ENCODE data around the gene UBA3. TPM values are rescaled to one million over a fixed set of nuclear protein-coding genes. Genes with fewer than 3 reads are reported as not detected.

The UBA3 gene
- total RNA-seq, 2 experiments from 2014 or later, result 64.1 to 74.3 TPM

DNA sequence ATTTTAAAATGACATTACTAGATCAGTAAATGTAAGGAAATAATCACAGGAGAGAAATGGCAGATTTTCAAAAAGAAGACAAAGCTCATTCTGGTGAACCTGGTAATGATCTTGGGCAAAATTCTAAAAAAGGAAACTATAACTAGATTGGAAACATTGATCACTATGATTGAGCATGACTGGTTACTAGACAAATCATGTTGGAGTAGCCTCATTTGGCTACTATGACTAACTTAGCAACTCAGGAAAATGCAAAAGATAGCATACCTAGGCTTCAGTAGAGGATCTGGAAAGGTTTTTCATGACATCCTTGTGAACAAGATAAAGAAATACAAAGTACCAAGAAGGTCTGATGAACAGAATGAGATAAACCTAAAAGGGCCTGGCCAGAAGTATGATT is 20.5 kb downstream of the UBA3 start:
- H3K9me3 Mint-ChIP-seq, result peaks cover 7% of the 10 kb centered on the region
- no peaks in the 10 kb centered on the region for H3K27me3 Mint-ChIP-seq
- H3K4me1 Mint-ChIP-seq, result peaks cover 32% of the 10 kb centered on the region
- H3K27ac Mint-ChIP-seq, result peak overlapping the region; percentile 87
- H3K36me3 Mint-ChIP-seq, result peaks cover 48% of the 10 kb centered on the region
- DNase-seq, result no peak
- H3K4me3 Mint-ChIP-seq, result no peak overlapping the region

DNA sequence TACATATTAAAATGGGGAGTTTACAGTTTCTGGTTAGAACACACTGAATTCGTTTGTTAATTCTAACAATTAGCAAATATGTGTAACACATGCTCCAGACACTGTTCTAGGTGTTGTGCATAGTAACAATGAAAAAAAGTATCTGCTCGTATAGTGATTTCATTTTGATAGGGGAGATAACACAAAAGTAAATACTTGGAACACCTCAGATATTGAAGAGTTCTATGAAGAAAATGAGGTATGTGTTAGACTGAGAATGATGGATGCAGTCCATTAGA is 21.3 kb downstream of the UBA3 start:
- H3K4me3 Mint-ChIP-seq, result no peak overlapping the region
- no peaks in the 10 kb centered on the region for H3K27me3 Mint-ChIP-seq
- H3K9me3 Mint-ChIP-seq, result peaks cover 7% of the 10 kb centered on the region
- peaks cover 24% of the 10 kb centered on the region for H3K4me1 Mint-ChIP-seq
- peaks cover 43% of the 10 kb centered on the region for H3K36me3 Mint-ChIP-seq
- no peak for DNase-seq
- H3K27ac Mint-ChIP-seq, result peak overlapping the region; percentile 87

DNA sequence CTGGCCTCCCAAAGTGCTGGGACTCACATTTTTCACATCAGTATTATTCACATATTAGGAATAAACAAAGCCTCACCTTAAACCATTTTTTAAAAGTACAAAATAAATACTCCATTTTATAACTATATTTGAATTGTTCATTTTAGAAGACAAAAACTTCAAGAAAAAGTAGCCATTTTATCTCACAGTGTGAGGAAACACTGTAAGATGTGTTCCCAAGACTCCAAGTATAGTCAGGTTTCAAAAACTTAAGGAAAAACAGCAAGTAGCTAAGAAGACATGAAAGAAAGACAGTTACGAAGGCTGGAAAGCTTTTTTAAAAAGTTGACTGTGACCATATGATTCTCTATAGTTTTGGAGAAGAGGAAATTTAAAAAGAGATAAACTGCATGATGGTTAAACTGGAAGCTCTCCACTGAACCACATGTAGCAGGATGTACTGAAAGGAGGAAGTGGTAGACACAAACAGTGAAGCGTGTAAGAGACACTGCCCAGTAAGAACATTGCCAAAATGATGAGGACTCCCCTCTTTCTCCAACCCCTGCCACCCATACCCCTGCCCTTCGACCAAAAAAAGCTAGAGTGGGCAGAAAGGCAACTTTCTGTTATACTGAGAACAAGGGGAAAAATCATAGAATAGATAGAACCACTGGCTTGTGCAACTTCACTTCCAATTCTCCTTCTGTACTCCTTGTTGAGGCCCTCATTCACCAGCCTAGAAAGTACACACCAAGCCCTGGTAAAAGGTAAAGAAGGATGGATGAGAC is 21.8 kb downstream of the UBA3 start:
- peak overlapping the region; percentile 87 for H3K27ac Mint-ChIP-seq
- peaks cover 40% of the 10 kb centered on the region for H3K36me3 Mint-ChIP-seq
- H3K4me1 Mint-ChIP-seq, result peaks cover 19% of the 10 kb centered on the region
- H3K27me3 Mint-ChIP-seq, result no peaks in the 10 kb centered on the region
- no peak for DNase-seq
- no peak overlapping the region for H3K4me3 Mint-ChIP-seq
- peaks cover 7% of the 10 kb centered on the region for H3K9me3 Mint-ChIP-seq

DNA sequence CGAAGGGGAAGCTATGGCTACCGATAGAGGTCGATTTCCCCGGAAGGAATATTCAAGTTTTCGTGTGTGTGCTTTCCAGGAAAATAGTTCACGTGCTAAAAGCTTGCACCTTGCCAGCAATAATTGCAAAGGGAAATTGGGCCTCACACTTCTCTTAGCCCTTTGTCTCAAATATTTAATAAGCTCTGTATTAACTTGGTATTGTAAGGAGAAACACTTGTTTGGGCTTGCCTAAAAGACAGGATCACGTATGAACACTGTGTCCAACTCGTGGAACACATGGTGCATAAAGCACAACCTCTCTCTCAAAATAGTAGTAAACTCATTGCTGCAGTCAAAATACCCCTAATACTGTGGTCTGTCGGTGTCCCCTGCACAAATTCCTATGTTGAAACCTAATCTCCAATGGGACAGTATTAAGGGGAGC is 27.7 kb downstream of the UBA3 start:
- no peak for DNase-seq
- Mint-ChIP-seq H3K4me3 (peak overlapping the region; percentile 96), H3K36me3 (peaks cover 27% of the 10 kb centered on the region), H3K4me1 (peaks cover 32% of the 10 kb centered on the region), H3K27me3 (no peaks in the 10 kb centered on the region), H3K9me3 (no peaks in the 10 kb centered on the region), H3K27ac (peak overlapping the region; percentile 94)

DNA sequence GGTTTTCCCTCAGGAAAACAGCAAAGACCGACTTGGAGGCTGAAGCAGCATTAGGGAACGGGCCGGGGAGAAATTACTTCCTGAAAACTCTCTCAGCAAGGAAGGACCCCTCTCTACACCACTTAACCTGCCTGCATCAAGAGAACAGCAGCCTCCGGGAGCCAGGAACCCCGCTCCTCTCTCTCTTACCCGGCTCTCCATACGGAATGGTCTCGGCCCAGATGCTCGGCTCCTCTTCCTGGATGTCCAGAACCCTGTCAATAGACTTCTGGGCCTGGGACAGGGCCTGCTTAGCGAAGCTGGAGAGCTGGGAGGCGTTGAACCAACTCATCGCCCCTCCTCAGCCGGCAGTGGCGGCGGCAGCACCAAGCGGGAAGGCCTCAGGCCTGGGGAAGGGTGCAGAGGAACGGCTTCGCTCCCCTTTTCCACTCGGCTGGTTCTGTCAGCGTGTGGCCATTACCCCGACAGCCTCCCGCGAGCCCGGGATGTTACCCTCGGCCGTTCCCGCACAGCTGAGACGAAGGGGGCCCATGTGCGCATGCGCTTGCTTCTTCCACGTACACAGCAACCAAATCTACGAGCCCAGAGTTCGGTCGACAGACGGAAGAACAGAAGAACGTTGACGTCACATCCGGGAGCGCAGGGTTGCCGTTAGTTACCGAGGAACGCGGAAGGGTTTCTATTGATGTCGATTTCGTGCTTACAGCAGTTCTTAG is 28.3 kb downstream of the UBA3 start, which contains the start of gene TMF1:
Gene TMF1 (minus strand): TSS at position 578 of the 716 bp plus-strand sequence. CDS start 247 bp downstream, at position 331.
- Mint-ChIP-seq H3K4me3 (peak within 1 kb of the TSS; percentile 96), H3K9me3 (no peaks in the 10 kb centered on the region), H3K27me3 (no peaks in the 10 kb centered on the region), H3K4me1 (peaks cover 34% of the 10 kb centered on the region), H3K27ac (peak within 1 kb of the TSS; percentile 94), H3K36me3 (peaks cover 31% of the 10 kb centered on the region)
- DNase-seq, result peak; percentile 94

GRCh38 chr3:69048990-69049389 is 31.2 kb downstream of the UBA3 start:
- Mint-ChIP-seq H3K9me3 (no peaks in the 10 kb centered on the region), H3K4me3 (peak overlapping the region; percentile 10), H3K27me3 (no peaks in the 10 kb centered on the region), H3K27ac (no peak overlapping the region), H3K36me3 (peaks cover 31% of the 10 kb centered on the region), H3K4me1 (peaks cover 41% of the 10 kb centered on the region)
- DNase-seq, result no peak

DNA sequence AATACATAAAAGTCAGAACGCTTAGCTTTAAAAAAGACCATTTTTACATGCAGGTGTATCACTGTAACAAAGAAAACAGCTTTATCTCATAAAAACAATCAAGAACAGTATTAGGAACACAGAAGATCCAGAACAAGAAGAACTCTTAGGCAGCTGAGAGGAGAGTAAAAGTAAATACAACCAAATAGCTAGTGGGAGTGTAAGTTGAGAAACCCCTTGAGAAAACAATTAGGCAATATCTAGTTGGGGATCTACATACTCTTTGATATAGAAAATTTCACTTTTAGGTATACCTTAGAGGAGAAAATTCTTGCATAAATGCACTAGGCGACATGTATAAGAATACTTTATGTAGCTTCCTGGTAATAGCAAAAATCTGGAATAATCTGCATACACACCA is 35.6 kb downstream of the UBA3 start:
- peaks cover 31% of the 10 kb centered on the region for H3K4me1 Mint-ChIP-seq
- no peak for DNase-seq
- no peak overlapping the region for H3K27ac Mint-ChIP-seq
- H3K36me3 Mint-ChIP-seq, result peaks cover 27% of the 10 kb centered on the region
- H3K4me3 Mint-ChIP-seq, result no peak overlapping the region
- H3K9me3 Mint-ChIP-seq, result no peaks in the 10 kb centered on the region
- no peaks in the 10 kb centered on the region for H3K27me3 Mint-ChIP-seq

DNA sequence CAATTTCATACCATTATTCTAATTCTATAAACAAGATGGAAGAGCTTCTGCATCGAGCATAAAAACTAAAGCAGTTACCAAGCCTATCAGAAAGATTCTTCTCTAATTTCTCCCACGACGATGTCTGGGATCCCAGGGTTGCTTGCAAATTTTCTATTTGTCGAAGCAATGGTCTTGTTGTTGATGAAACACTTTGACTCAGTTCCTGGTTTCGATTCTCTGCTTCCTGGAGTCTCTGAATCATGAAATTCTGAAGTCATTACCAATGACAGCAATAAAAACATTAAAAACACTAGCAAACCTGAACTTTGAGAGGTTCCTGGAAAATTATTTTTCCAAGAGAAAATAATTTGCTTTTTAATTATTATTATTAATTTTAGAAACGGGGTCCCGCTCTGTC is 46.7 kb downstream of the UBA3 start:
- no peak overlapping the region for H3K4me3 Mint-ChIP-seq
- no peak for DNase-seq
- peak overlapping the region; percentile 51 for H3K27ac Mint-ChIP-seq
- H3K27me3 Mint-ChIP-seq, result no peaks in the 10 kb centered on the region
- peaks cover 17% of the 10 kb centered on the region for H3K36me3 Mint-ChIP-seq
- H3K4me1 Mint-ChIP-seq, result peaks cover 6% of the 10 kb centered on the region
- no peaks in the 10 kb centered on the region for H3K9me3 Mint-ChIP-seq

- DNase-seq, result no peak
- Mint-ChIP-seq H3K27ac (peak overlapping the region; percentile 63), H3K9me3 (no peaks in the 10 kb centered on the region), H3K36me3 (peaks cover 22% of the 10 kb centered on the region), H3K4me1 (peaks cover 6% of the 10 kb centered on the region), H3K27me3 (no peaks in the 10 kb centered on the region), H3K4me3 (no peak overlapping the region)
Measured at GRCh38 chr3:69032737-69033136, 47.4 kb downstream of the UBA3 start.

- Mint-ChIP-seq H3K27ac (no peak overlapping the region), H3K27me3 (no peaks in the 10 kb centered on the region), H3K36me3 (peaks cover 23% of the 10 kb centered on the region), H3K4me3 (no peak overlapping the region), H3K9me3 (no peaks in the 10 kb centered on the region), H3K4me1 (peaks cover 6% of the 10 kb centered on the region)
- no peak for DNase-seq
Measured at GRCh38 chr3:69032142-69032541, 48.0 kb downstream of the UBA3 start.

- peaks cover 6% of the 10 kb centered on the region for H3K4me1 Mint-ChIP-seq
- no peak overlapping the region for H3K4me3 Mint-ChIP-seq
- H3K9me3 Mint-ChIP-seq, result no peaks in the 10 kb centered on the region
- H3K27me3 Mint-ChIP-seq, result no peaks in the 10 kb centered on the region
- H3K36me3 Mint-ChIP-seq, result peaks cover 26% of the 10 kb centered on the region
- no peak overlapping the region for H3K27ac Mint-ChIP-seq
- no peak for DNase-seq
Measured at GRCh38 chr3:69031635-69032034, 48.5 kb downstream of the UBA3 start.

DNA sequence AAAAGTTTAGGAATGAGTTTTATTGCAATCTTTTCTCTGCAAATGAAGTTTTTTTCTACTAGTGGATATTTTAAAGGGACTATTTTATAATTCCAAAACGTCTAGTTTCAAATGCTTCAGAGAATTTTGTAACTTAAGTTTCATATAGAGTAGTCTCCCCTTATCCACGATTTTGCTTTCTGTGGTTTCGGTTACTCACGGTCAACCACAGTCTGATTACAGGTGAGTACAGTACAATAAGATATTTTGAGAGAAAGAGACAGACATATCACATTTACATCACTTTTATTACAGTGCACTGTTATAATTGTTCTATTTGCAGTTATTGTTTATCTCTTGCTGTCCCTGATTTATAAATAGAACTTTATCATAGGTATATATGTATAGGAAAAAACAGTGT is 59.3 kb downstream of the UBA3 start:
- peaks cover 22% of the 10 kb centered on the region for H3K36me3 Mint-ChIP-seq
- H3K9me3 Mint-ChIP-seq, result no peaks in the 10 kb centered on the region
- H3K4me3 Mint-ChIP-seq, result no peak overlapping the region
- H3K27ac Mint-ChIP-seq, result no peak overlapping the region
- DNase-seq, result no peak
- H3K27me3 Mint-ChIP-seq, result no peaks in the 10 kb centered on the region
- H3K4me1 Mint-ChIP-seq, result peaks cover 6% of the 10 kb centered on the region

GRCh38 chr3:69020424-69020823 is 59.7 kb downstream of the UBA3 start:
- Mint-ChIP-seq H3K9me3 (no peaks in the 10 kb centered on the region), H3K27me3 (no peaks in the 10 kb centered on the region), H3K36me3 (peaks cover 19% of the 10 kb centered on the region), H3K27ac (no peak overlapping the region), H3K4me1 (peaks cover 8% of the 10 kb centered on the region), H3K4me3 (no peak overlapping the region)
- no peak for DNase-seq

- Mint-ChIP-seq H3K9me3 (no peaks in the 10 kb centered on the region), H3K4me1 (peaks cover 29% of the 10 kb centered on the region), H3K27ac (no peak overlapping the region), H3K27me3 (no peaks in the 10 kb centered on the region), H3K4me3 (no peak overlapping the region), H3K36me3 (peaks cover 20% of the 10 kb centered on the region)
- no peak for DNase-seq
Measured at GRCh38 chr3:69016901-69017300, 63.3 kb downstream of the UBA3 start.

DNA sequence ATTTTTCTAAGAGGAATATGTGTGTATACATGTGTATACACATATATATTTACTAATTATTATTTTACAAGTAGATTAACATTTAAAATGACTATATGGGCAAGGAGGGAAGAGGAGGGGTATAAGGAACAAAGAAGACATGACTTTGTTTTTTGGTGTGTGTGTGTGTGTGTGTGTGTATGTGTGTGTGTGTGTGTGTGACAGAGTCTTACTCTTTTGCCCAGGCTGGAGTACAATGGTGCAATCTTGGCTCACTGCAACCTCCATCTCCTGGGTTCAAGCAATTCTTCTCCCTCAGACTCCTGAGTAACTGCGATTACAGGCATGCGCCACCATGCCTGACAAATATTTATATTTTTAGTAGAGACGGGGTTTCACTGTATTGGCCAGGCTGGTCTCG is 64.1 kb downstream of the UBA3 start:
- DNase-seq, result no peak
- H3K36me3 Mint-ChIP-seq, result peaks cover 22% of the 10 kb centered on the region
- peaks cover 30% of the 10 kb centered on the region for H3K4me1 Mint-ChIP-seq
- H3K9me3 Mint-ChIP-seq, result no peaks in the 10 kb centered on the region
- H3K27me3 Mint-ChIP-seq, result no peaks in the 10 kb centered on the region
- no peak overlapping the region for H3K4me3 Mint-ChIP-seq
- no peak overlapping the region for H3K27ac Mint-ChIP-seq

Measured in activated naive CD8-positive, alpha-beta T cell treated with anti-CD3 and anti-CD28 coated beads for 36 hours (primary cell).